ENCODE data around the gene TMC6. TPM values are rescaled to one million over a fixed set of nuclear protein-coding genes. Genes with fewer than 3 reads are reported as not detected.
A peak's percentile ranks its signal among the peaks of the same experiment; 100 is the strongest.
"Not testable (repeated sequence)": the region's sequence is repeated elsewhere in the genome, so short reads cannot be mapped to it uniquely, and the experiment has no call there.

TMC6 gene
- total RNA-seq, 3 donors from 2014 or later = 79.1 to 87.1 (median 81.5) TPM

- H3K4me3 Mint-ChIP-seq = no peak overlapping the region
- no peaks in the 10 kb centered on the region for H3K4me1 Mint-ChIP-seq (ENCODE audit: low read depth)
- H3K36me3 Mint-ChIP-seq (ENCODE audit: insufficient read depth) = peaks cover 42% of the 10 kb centered on the region
- H3K9me3 Mint-ChIP-seq = no peaks in the 10 kb centered on the region
- ATAC-seq = no peak
- DNase-seq = no peak
- no peaks in the 10 kb centered on the region for H3K27me3 Mint-ChIP-seq (ENCODE audit: low read depth)
These were observed 53.5 kb downstream of the TMC6 start for GRCh38 chr17:78075011-78075410.

GRCh38 chr17:78072961-78073360 is 55.6 kb downstream of the TMC6 start:
- DNase-seq (no peak), ATAC-seq (no peak)
- no peaks in the 10 kb centered on the region for H3K27me3 Mint-ChIP-seq (ENCODE audit: low read depth)

GRCh38 chr17:78069695-78070094 is 58.9 kb downstream of the TMC6 start:
- ATAC-seq (no peak), DNase-seq (no peak)
- no peaks in the 10 kb centered on the region for H3K27me3 Mint-ChIP-seq (ENCODE audit: low read depth)
- no peak overlapping the region for H3K4me3 Mint-ChIP-seq
- H3K9me3 Mint-ChIP-seq = no peaks in the 10 kb centered on the region
- peaks cover 35% of the 10 kb centered on the region for H3K36me3 Mint-ChIP-seq (ENCODE audit: insufficient read depth)
- no peaks in the 10 kb centered on the region for H3K4me1 Mint-ChIP-seq (ENCODE audit: low read depth)

More at GRCh38 chr17:78072961-78073360, 55.6 kb downstream of the TMC6 start:
- H3K36me3 Mint-ChIP-seq (ENCODE audit: insufficient read depth) = peaks cover 41% of the 10 kb centered on the region
- no peaks in the 10 kb centered on the region for H3K4me1 Mint-ChIP-seq (ENCODE audit: low read depth)
- no peak overlapping the region for H3K4me3 Mint-ChIP-seq
- no peaks in the 10 kb centered on the region for H3K9me3 Mint-ChIP-seq

GRCh38 chr17:78066976-78067375 is 61.6 kb downstream of the TMC6 start:
- not testable (repeated sequence) for H3K9me3 Mint-ChIP-seq; ATAC-seq; H3K4me3 Mint-ChIP-seq; H3K4me1 Mint-ChIP-seq (ENCODE audit: low read depth); DNase-seq; H3K27me3 Mint-ChIP-seq (ENCODE audit: low read depth)
- H3K36me3 Mint-ChIP-seq (ENCODE audit: insufficient read depth) = peaks cover 21% of the 10 kb centered on the region

- ATAC-seq = no peak
- DNase-seq = no peak
- H3K4me3 Mint-ChIP-seq = no peak overlapping the region
- H3K27me3 Mint-ChIP-seq (ENCODE audit: low read depth) = no peaks in the 10 kb centered on the region
- peaks cover 10% of the 10 kb centered on the region for H3K4me1 Mint-ChIP-seq (ENCODE audit: low read depth)
- H3K36me3 Mint-ChIP-seq (ENCODE audit: insufficient read depth) = peaks cover 13% of the 10 kb centered on the region
- H3K9me3 Mint-ChIP-seq = no peaks in the 10 kb centered on the region
These were observed 63.8 kb downstream of the TMC6 start for GRCh38 chr17:78064708-78065107.

GRCh38 chr17:78063489-78063888 is 65.1 kb downstream of the TMC6 start:
- Mint-ChIP-seq H3K9me3 (no peaks in the 10 kb centered on the region), H3K4me3 (no peak overlapping the region), H3K27me3 (ENCODE audit: low read depth) (no peaks in the 10 kb centered on the region), H3K4me1 (ENCODE audit: low read depth) (peaks cover 12% of the 10 kb centered on the region), H3K36me3 (ENCODE audit: insufficient read depth) (peaks cover 10% of the 10 kb centered on the region)
- DNase-seq (no peak), ATAC-seq (peak in 1 of 2 donors; percentile 62)

GRCh38 chr17:78062596-78062995 is 66.0 kb downstream of the TMC6 start:
- no peak overlapping the region for H3K4me3 Mint-ChIP-seq
- no peaks in the 10 kb centered on the region for H3K27me3 Mint-ChIP-seq (ENCODE audit: low read depth)
- H3K4me1 Mint-ChIP-seq (ENCODE audit: low read depth) = peaks cover 16% of the 10 kb centered on the region
- DNase-seq = no peak
- H3K36me3 Mint-ChIP-seq (ENCODE audit: insufficient read depth) = peaks cover 8% of the 10 kb centered on the region
- no peak for ATAC-seq
- H3K9me3 Mint-ChIP-seq = no peaks in the 10 kb centered on the region

Other genes starting within 250 kb of the TMC6 start
- 10 to 100 TPM; 19.6 to 25.0 (median 20.4) TPM for gene TNRC6C, start 170.1 kb downstream of the TMC6 start, total RNA-seq
- gene TMC8, start 2.0 kb upstream of the TMC6 start, total RNA-seq = 10 to 100 TPM; 46.9 to 69.4 (median 61.7) TPM
- not detected for gene C17orf99, start 17.6 kb upstream of the TMC6 start, total RNA-seq
- 100 to 1,000 TPM; 192 to 224 (median 196) TPM for gene SYNGR2, start 39.8 kb upstream of the TMC6 start, total RNA-seq
- gene TK1, start 58.3 kb upstream of the TMC6 start, total RNA-seq = 10 to 100 TPM; 23.0 to 30.3 (median 26.8) TPM
- gene AFMID, start 58.6 kb upstream of the TMC6 start, total RNA-seq = 10 to 100 TPM; 15.8 to 16.9 (median 16.1) TPM
- gene BIRC5, start 85.5 kb upstream of the TMC6 start, total RNA-seq = 1 to 10 TPM; 5.4 to 10.0 (median 8.5) TPM
- not detected for gene TMEM235, start 102.9 kb upstream of the TMC6 start, total RNA-seq
- gene SOCS3, start 231.3 kb upstream of the TMC6 start, total RNA-seq = 100 to 1,000 TPM; 118 to 143 (median 136) TPM
- gene PGS1, start 249.9 kb upstream of the TMC6 start, total RNA-seq = 10 to 100 TPM; 47.4 to 51.7 (median 47.5) TPM